OCI-LY1 (cell line): ENCODE measurements around the gene OR6Q1.

Experiments used
- H2AFZ ChIP-seq: fragments of 200-600 bp; sonication (generic), shearing (Covaris generic); 2 replicates; pipeline ENCODE4 v1.6.0; 2014; ENCODE audit warnings: antibody characterized with exemption, mild to moderate bottlenecking, low read length
- H3F3A ChIP-seq: fragments of 200-600 bp; sonication (generic), shearing (Covaris generic); 2 replicates; pipeline ENCODE4 v1.6.0; 2014; ENCODE audit warnings: mild to moderate bottlenecking, antibody characterized with exemption, low read length, moderate library complexity; ENCODE audit not compliant: insufficient read depth
- H3K27ac ChIP-seq: fragments of 200-600 bp; sonication (generic); 2 replicates; pipeline ENCODE4 v1.5.1; 2014; ENCODE audit warnings: low read length, mixed run types, mild to moderate bottlenecking, low read depth; ENCODE audit not compliant: poor library complexity, severe bottlenecking
- H3K27me3 ChIP-seq: fragments of 200-600 bp; sonication (generic); 2 replicates; pipeline ENCODE4 v1.6.0; 2014; ENCODE audit warnings: antibody characterized with exemption, mild to moderate bottlenecking, low read length, moderate library complexity; ENCODE audit not compliant: insufficient read depth
- H3K36me3 ChIP-seq: fragments of 200-600 bp; sonication (generic); 2 replicates; pipeline ENCODE4 v1.6.1; 2014; ENCODE audit warnings: mild to moderate bottlenecking, antibody characterized with exemption, low read length, moderate library complexity, mixed read lengths; ENCODE audit not compliant: insufficient read depth
- H3K4me1 ChIP-seq: fragments of 200-600 bp; sonication (generic); 2 replicates; pipeline ENCODE4 v1.5.1; 2014; ENCODE audit warnings: mild to moderate bottlenecking, low read length, moderate library complexity; ENCODE audit not compliant: insufficient read depth, severe bottlenecking
- H3K4me2 ChIP-seq: fragments of 200-600 bp; sonication (generic), shearing (Covaris generic); 2 replicates; pipeline ENCODE4 v1.6.1; 2014; ENCODE audit warnings: low read length
- H3K4me3 ChIP-seq: fragments of 200-600 bp; sonication (generic); 2 replicates; pipeline ENCODE4 v1.5.1; 2014; ENCODE audit warnings: low read length, low read depth, mild to moderate bottlenecking, mixed read lengths; ENCODE audit not compliant: poor library complexity, severe bottlenecking
- H3K79me2 ChIP-seq: fragments of 200-600 bp; shearing (Covaris generic); 2 replicates; pipeline ENCODE4 v1.6.1; 2016; ENCODE audit warnings: mixed run types, low read length, mixed read lengths; ENCODE audit not compliant: insufficient read depth
- H3K9ac ChIP-seq: fragments of 200-600 bp; sonication (generic), shearing (Covaris generic); 2 replicates; pipeline ENCODE4 v1.6.1; 2014; ENCODE audit warnings: mild to moderate bottlenecking, low read length, mixed read lengths
- H3K9me2 ChIP-seq: fragments of 200-600 bp; sonication (generic), shearing (Covaris generic); 2 replicates; pipeline ENCODE4 v1.6.1; 2014; ENCODE audit warnings: low read depth, mild to moderate bottlenecking, low read length, mixed read lengths
- H3K9me3 ChIP-seq: fragments of 200-600 bp; shearing (Covaris generic); 2 replicates; pipeline ENCODE4 v1.6.1; 2014; ENCODE audit warnings: low read length, mixed read lengths
- H4K20me1 ChIP-seq: fragments of 200-600 bp; sonication (generic), shearing (Covaris generic); 2 replicates; pipeline ENCODE4 v1.6.0; 2016; ENCODE audit warnings: mild to moderate bottlenecking, low read length; ENCODE audit not compliant: insufficient read depth
- EZH2 ChIP-seq: fragments of 200-600 bp; sonication (generic), shearing (Covaris generic); IDR thresholded peaks from 2 replicates; pipeline ENCODE4 v1.8.0; 2017; ENCODE audit warnings: borderline replicate concordance, mixed run types, mild to moderate bottlenecking, antibody characterized with exemption, low read length, moderate library complexity, mixed read lengths
- TF ChIP-seq, protein P1 (sequence below): fragments of 200-600 bp; sonication (generic), shearing (Covaris generic); IDR thresholded peaks from 2 replicates; pipeline ENCODE4 v1.5.1; 2017; ENCODE audit warnings: mild to moderate bottlenecking, antibody characterized with exemption, low read length, moderate library complexity, mixed read lengths

OR6Q1 gene

DNA sequence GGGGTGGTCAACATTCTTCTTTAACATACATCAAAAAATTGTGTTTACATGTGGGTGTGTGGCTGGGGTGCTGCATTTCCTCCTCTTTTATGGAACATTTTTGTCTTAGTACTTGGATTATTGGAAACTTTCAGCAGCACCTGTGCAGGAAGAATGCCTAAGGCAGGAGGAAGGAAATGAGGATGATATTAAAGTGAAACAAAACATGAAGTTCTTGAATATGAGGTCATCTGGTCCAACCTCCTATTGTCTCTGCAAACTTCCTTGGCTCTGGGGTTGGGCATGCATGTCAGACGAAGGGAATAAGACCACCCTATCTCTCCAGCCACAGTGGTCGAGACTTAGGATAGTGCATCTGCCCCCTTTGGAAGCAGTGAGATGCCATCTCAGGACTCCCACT, 27.7 kb upstream of the OR6Q1 start:
- H3K4me2 ChIP-seq = no peak overlapping the region
- no peak overlapping the region for H2AFZ ChIP-seq
- no peaks in the 10 kb centered on the region for H3K9me3 ChIP-seq
- H3K27ac ChIP-seq = no peak overlapping the region
- H3K9me2 ChIP-seq = no peaks in the 10 kb centered on the region
- H3K4me3 ChIP-seq = no peak overlapping the region
- no peaks in the 10 kb centered on the region for H3F3A ChIP-seq
- TF ChIP-seq, protein P1, sequence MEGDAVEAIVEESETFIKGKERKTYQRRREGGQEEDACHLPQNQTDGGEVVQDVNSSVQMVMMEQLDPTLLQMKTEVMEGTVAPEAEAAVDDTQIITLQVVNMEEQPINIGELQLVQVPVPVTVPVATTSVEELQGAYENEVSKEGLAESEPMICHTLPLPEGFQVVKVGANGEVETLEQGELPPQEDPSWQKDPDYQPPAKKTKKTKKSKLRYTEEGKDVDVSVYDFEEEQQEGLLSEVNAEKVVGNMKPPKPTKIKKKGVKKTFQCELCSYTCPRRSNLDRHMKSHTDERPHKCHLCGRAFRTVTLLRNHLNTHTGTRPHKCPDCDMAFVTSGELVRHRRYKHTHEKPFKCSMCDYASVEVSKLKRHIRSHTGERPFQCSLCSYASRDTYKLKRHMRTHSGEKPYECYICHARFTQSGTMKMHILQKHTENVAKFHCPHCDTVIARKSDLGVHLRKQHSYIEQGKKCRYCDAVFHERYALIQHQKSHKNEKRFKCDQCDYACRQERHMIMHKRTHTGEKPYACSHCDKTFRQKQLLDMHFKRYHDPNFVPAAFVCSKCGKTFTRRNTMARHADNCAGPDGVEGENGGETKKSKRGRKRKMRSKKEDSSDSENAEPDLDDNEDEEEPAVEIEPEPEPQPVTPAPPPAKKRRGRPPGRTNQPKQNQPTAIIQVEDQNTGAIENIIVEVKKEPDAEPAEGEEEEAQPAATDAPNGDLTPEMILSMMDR = no peak
- TF ChIP-seq EZH2 = no peak
- H3K27me3 ChIP-seq = no peaks in the 10 kb centered on the region
- H3K9ac ChIP-seq = no peak overlapping the region
- H4K20me1 ChIP-seq = no peaks in the 10 kb centered on the region
- H3K36me3 ChIP-seq = no peaks in the 10 kb centered on the region
- no peaks in the 10 kb centered on the region for H3K79me2 ChIP-seq
- no peaks in the 10 kb centered on the region for H3K4me1 ChIP-seq

DNA sequence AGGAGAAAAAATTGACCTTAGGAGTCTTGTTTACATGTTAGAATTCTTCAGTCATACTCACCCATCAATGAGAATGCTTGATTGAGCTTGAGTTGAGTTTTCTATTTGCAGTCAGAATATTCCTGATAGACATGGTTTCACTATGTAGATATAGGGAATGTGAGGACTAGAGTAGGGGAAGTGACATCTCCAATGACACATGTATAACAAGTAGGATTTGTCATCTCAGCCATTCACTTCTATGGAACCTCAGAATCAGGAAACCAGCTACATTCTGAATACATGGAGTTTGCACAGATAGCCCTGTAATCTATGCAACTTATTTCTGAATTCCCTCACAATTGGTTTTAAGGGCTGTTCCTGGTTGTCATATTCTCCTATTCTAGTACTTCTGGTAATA, 27.2 kb upstream of the OR6Q1 start:
- no peak overlapping the region for H3K4me3 ChIP-seq
- TF ChIP-seq EZH2 = no peak
- TF ChIP-seq, protein P1 = no peak
- H2AFZ ChIP-seq = no peak overlapping the region
- H3F3A ChIP-seq = no peaks in the 10 kb centered on the region
- H3K9me3 ChIP-seq = no peaks in the 10 kb centered on the region
- no peaks in the 10 kb centered on the region for H3K79me2 ChIP-seq
- no peak overlapping the region for H3K9ac ChIP-seq
- no peaks in the 10 kb centered on the region for H3K9me2 ChIP-seq
- H4K20me1 ChIP-seq = no peaks in the 10 kb centered on the region
- no peaks in the 10 kb centered on the region for H3K27me3 ChIP-seq
- H3K27ac ChIP-seq = no peak overlapping the region
- no peaks in the 10 kb centered on the region for H3K4me1 ChIP-seq
- H3K36me3 ChIP-seq = no peaks in the 10 kb centered on the region
- no peak overlapping the region for H3K4me2 ChIP-seq

DNA sequence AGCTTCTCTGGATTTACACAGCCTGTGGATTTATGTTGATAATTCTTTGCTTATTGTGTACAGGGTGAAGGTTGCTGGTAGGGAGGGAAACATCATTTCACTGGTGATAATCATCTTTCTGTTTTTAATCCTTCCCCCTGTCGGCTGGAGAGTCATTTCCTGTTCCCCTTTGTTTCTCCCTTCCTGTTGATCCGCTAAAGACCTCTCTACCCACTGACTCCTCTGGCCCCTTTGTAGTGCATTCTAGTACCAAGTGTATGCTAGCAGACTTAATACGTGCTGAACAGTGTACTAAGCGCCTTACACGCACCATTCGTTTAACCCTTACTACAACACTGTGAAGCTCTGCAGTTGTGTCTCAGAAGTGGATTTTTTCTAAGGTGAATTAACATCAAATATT, 26.1 kb upstream of the OR6Q1 start:
- TF ChIP-seq EZH2 = no peak
- TF ChIP-seq, protein P1 = no peak
- Histone ChIP-seq H3K4me3 (no peak overlapping the region), H2AFZ (no peak overlapping the region), H3K36me3 (no peaks in the 10 kb centered on the region), H3K79me2 (no peaks in the 10 kb centered on the region), H3K27me3 (no peaks in the 10 kb centered on the region), H3K9me3 (no peaks in the 10 kb centered on the region), H3K9me2 (no peaks in the 10 kb centered on the region), H3K27ac (no peak overlapping the region), H3K9ac (no peak overlapping the region), H4K20me1 (no peaks in the 10 kb centered on the region), H3F3A (no peaks in the 10 kb centered on the region), H3K4me1 (no peaks in the 10 kb centered on the region), H3K4me2 (no peak overlapping the region)
